Prostate gland (tissue), 2 donors: ENCODE measurements around the gene IDS. TPM values are rescaled to one million over a fixed set of nuclear protein-coding genes. Genes with fewer than 3 reads are reported as not detected.

ENCODE experiments used
- DNase-seq: peaks from one replicate; pipeline ENCODE4 v3.0.0-alpha.2; 2019; ENCODE audit warnings: low spot score
- H3K27ac ChIP-seq, 2 donors: fragments of 200-600 bp; sonication (generic); 2 replicates each; pipeline ENCODE4 v1.5.1; 2017 to 2019
- H3K27me3 ChIP-seq: fragments of 200-600 bp; sonication (generic); replicated peaks from 2 replicates; pipeline ENCODE4 v1.5.1; 2019; ENCODE audit not compliant: insufficient read depth
- H3K36me3 ChIP-seq, 2 donors: fragments of 200-600 bp; sonication (generic); 1 replicate in 1 of 2; 2 replicates in 1 of 2; pipeline versions ENCODE4 v1.5.1 to v1.8.1; 2017 to 2019
- H3K4me1 ChIP-seq: fragments of 200-600 bp; sonication (generic); replicated peaks from 2 replicates; pipeline ENCODE4 v1.5.1; 2019
- H3K4me3 ChIP-seq, 2 donors: fragments of 200-600 bp; sonication (generic); 2 replicates each; pipeline ENCODE4 v1.5.1; 2017 to 2019
- H3K9me3 ChIP-seq: fragments of 200-600 bp; sonication (generic); 2 replicates; pipeline ENCODE4 v1.5.1; 2017
- CTCF ChIP-seq, 4 experiments: fragments of 200-600 bp in 2 of 4; fragments of 450-650 bp in 2 of 4; sonication (generic) in 2 of 4; IDR thresholded peaks; 1 replicate in 3 of 4; 2 replicates in 1 of 4; pipeline ENCODE4 v1.5.1; 2016 to 2019; ENCODE audit warnings: antibody characterized with exemption in 4 of 4, mild to moderate bottlenecking in 2 of 4, moderate library complexity in 2 of 4
- POLR2A ChIP-seq: fragments of 450-650 bp; IDR thresholded peaks from one replicate; pipeline ENCODE4 v1.6.1; 2016; ENCODE audit warnings: antibody characterized with exemption, mild to moderate bottlenecking
- POLR2AphosphoS5 ChIP-seq: sonication (generic); formaldehyde crosslinking; IDR thresholded peaks from one replicate; pipeline ENCODE4 v1.6.1; 2017; ENCODE audit warnings: antibody characterized with exemption
- whole genome bisulfite sequencing: methylation state at CpG from one replicate; pipeline ENCODE4 v1.1.5; 2018; 5-methylcytosine and 5-hydroxymethylcytosine counted together
- intact Hi-C: fragments of 100-400 bp; cut with DNase I; formaldehyde crosslinking; loops from one replicate; pipeline ENCODE4 v1.14.2; 2022
- total RNA-seq, 2 donors: library from RNA; depleted of rRNA; stranded (reverse); fragments of >200 nt; gene quantifications; one replicate each; pipeline ENCODE4 v1.1.0, GENCODE V29; 2016

IDS gene
- total RNA-seq, 2 donors from 2014 or later: 47.4 to 82.9 TPM

- no peaks in the 10 kb centered on the region for H3K27me3 ChIP-seq
- H3K4me1 ChIP-seq: no peaks in the 10 kb centered on the region
- no peaks in the 10 kb centered on the region for H3K9me3 ChIP-seq
- DNase-seq: no peak
- TF ChIP-seq POLR2AphosphoS5 (no peak), CTCF (IDR thresholded peaks at IDR 0.05) (no peak)
- intact Hi-C loops: no loop called here
- WGBS: 21% methylated on average over 9 of the region's 9 CpGs
- H3K27ac ChIP-seq: no peak overlapping the region
- H3K36me3 ChIP-seq: no peaks in the 10 kb centered on the region
- no peak overlapping the region for H3K4me3 ChIP-seq
These were observed 48.4 kb downstream of the IDS start for GRCh38 chrX:149456476-149457245.

GRCh38 chrX:149455934-149456333 lies 49.2 kb downstream of the IDS start:
- Histone ChIP-seq H3K4me3 (no peak overlapping the region), H3K4me1 (no peaks in the 10 kb centered on the region), H3K9me3 (no peaks in the 10 kb centered on the region), H3K36me3 (no peaks in the 10 kb centered on the region), H3K27me3 (no peaks in the 10 kb centered on the region), H3K27ac (no peak overlapping the region)
- TF ChIP-seq CTCF (IDR thresholded peaks at IDR 0.05): no peak
- TF ChIP-seq POLR2A: no peak
- no peak for TF ChIP-seq POLR2AphosphoS5
- intact Hi-C loops: no loop called here
- no peak for DNase-seq

GRCh38 chrX:149453906-149454822 lies 50.9 kb downstream of the IDS start:
- Histone ChIP-seq H3K36me3 (no peaks in the 10 kb centered on the region), H3K9me3 (no peaks in the 10 kb centered on the region), H3K4me3 (no peak overlapping the region), H3K4me1 (no peaks in the 10 kb centered on the region), H3K27me3 (no peaks in the 10 kb centered on the region), H3K27ac (no peak overlapping the region)
- TF ChIP-seq POLR2AphosphoS5: no peak
- TF ChIP-seq POLR2A: no peak
- TF ChIP-seq CTCF (IDR thresholded peaks at IDR 0.05): no peak
- intact Hi-C loops: no loop called here
- DNase-seq: no peak
- WGBS: 49% methylated on average over 6 of the region's 6 CpGs

- no peaks in the 10 kb centered on the region for H3K4me1 ChIP-seq
- H3K27me3 ChIP-seq: no peaks in the 10 kb centered on the region
- no peak overlapping the region for H3K4me3 ChIP-seq
- H3K27ac ChIP-seq: no peak overlapping the region
- intact Hi-C loops: no loop called here
- no peaks in the 10 kb centered on the region for H3K36me3 ChIP-seq
- WGBS: 81% methylated on average over 2 of the region's 2 CpGs
- no peaks in the 10 kb centered on the region for H3K9me3 ChIP-seq
- no peak for TF ChIP-seq CTCF (IDR thresholded peaks at IDR 0.05)
- no peak for TF ChIP-seq POLR2AphosphoS5
- no peak for DNase-seq
These were observed 52.1 kb downstream of the IDS start for GRCh38 chrX:149453030-149453429.
